ENCODE data around the gene PRSS50. TPM values are rescaled to one million over a fixed set of nuclear protein-coding genes. Genes with fewer than 3 reads are reported as not detected.
"Not testable (repeated sequence)": the region's sequence is repeated elsewhere in the genome, so short reads cannot be mapped to it uniquely, and the experiment has no call there.

PRSS50 gene
- total RNA-seq, 2 experiments from 2014 or later = not detected

- Mint-ChIP-seq H3K36me3 (ENCODE audit: low read depth) (no peaks in the 10 kb centered on the region), H3K27me3 (peaks cover 1% of the 10 kb centered on the region), H3K9me3 (ENCODE audit: low read depth) (no peaks in the 10 kb centered on the region), H3K4me3 (no peak overlapping the region), H3K4me1 (peaks cover 6% of the 10 kb centered on the region), H3K27ac (no peak overlapping the region)
- ChIA-PET CTCF (interaction anchor here (0.6 to 3.4 kb wide), 8 partner anchors 76 to 504 kb away, joined by 3 to 13 read pairs (median 4); no protein-coding TSS in a partner anchor), POLR2A (no interaction called here)
- intact Hi-C loops (cut with DNase I, micrococcal nuclease) = loop anchor here (1.0 to 10.0 kb wide), 4 partner anchors 139 to 203 kb away; no protein-coding TSS in a partner anchor
- DNase-seq = peak; percentile 2
- no peak for ATAC-seq
Measured at GRCh38 chr3:46705751-46706552, 11.7 kb downstream of the PRSS50 start.

- ATAC-seq = peak; percentile 81
- intact Hi-C loops (cut with DNase I, micrococcal nuclease) = loop anchor here (1.0 to 10.0 kb wide), 4 partner anchors 140 to 204 kb away; no protein-coding TSS in a partner anchor
- no peaks in the 10 kb centered on the region for H3K36me3 Mint-ChIP-seq (ENCODE audit: low read depth)
- peaks cover 8% of the 10 kb centered on the region for H3K4me1 Mint-ChIP-seq
- H3K27me3 Mint-ChIP-seq = peaks cover 1% of the 10 kb centered on the region
- ChIA-PET CTCF (interaction anchor here (0.9 to 1.2 kb wide), 5 partner anchors 75 to 190 kb away, joined by 3 to 5 read pairs (median 4); no protein-coding TSS in a partner anchor), POLR2A (no interaction called here)
- no peak overlapping the region for H3K27ac Mint-ChIP-seq
- H3K4me3 Mint-ChIP-seq = no peak overlapping the region
- peak; percentile 80 for DNase-seq
- no peaks in the 10 kb centered on the region for H3K9me3 Mint-ChIP-seq (ENCODE audit: low read depth)
Measured at GRCh38 chr3:46705022-46705530, 12.6 kb downstream of the PRSS50 start.

DNA sequence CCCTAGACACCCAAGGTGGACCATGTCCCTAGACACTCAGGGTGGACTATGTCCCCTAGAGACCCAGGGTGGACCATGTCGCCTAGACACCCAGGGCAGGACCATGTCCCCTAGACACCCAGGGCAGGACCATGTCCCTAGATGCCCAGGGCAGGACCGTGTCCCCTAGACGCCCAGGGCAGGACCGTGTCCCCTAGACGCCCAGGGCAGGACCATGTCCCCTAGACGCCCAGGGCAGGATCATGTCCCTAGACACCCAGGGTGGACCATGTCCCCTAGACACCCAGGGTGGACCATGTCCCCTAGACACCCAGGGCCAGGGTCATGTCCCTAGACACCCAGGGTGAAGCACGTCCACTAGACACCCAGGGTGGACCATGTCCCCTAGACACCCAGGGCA is 13.3 kb downstream of the PRSS50 start:
- intact Hi-C loops (cut with DNase I, micrococcal nuclease) = loop anchor here (2.0 to 10.0 kb wide), 2 partner anchors 140 to 142 kb away; no protein-coding TSS in a partner anchor
- H3K4me3 Mint-ChIP-seq = not testable (repeated sequence)

DNA sequence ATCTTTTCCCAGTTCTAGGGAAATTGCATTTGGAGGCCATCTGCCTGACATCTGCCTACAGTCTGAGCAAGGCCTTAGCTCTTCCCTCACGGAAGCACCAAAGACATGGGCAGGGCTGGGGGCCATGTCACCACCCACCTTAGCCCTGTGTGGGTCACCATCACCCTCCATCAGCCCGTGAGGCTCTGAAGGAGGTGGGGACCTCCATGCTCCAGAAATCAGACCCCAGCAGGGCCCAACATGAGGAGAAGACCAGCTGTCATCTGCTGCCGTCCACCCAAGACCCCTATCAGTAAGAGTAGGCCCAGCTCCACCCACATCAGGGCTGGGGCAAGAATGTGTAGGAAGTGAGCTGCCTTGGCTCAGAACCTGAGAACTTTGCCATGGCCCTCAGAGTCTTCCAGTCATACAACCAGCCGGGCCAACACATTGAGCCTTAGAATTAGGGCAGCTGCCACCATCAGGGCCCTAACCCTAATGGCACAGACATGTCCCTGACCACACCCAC is 14.6 kb downstream of the PRSS50 start:
- H3K9me3 Mint-ChIP-seq (ENCODE audit: low read depth) = no peaks in the 10 kb centered on the region
- no peak for DNase-seq
- peaks cover 1% of the 10 kb centered on the region for H3K27me3 Mint-ChIP-seq
- no peaks in the 10 kb centered on the region for H3K36me3 Mint-ChIP-seq (ENCODE audit: low read depth)
- intact Hi-C loops (cut with DNase I, micrococcal nuclease) = loop anchor here in 1 of 2 experiments (10.0 kb wide), 1 partner anchor 142 kb away; no protein-coding TSS in a partner anchor
- H3K4me3 Mint-ChIP-seq = no peak overlapping the region
- ChIA-PET POLR2A (no interaction called here), CTCF (interaction anchor here (0.6 to 2.3 kb wide), 10 partner anchors 15 to 289 kb away, joined by 3 to 12 read pairs (median 3); no protein-coding TSS in a partner anchor)
- no peak for ATAC-seq
- peaks cover 14% of the 10 kb centered on the region for H3K4me1 Mint-ChIP-seq
- H3K27ac Mint-ChIP-seq = no peak overlapping the region

More for the DNA sequence above, 13.3 kb downstream of the PRSS50 start:
- H3K4me1 Mint-ChIP-seq = peaks cover 11% of the 10 kb centered on the region
- H3K27me3 Mint-ChIP-seq; H3K27ac Mint-ChIP-seq; POLR2A ChIA-PET; H3K36me3 Mint-ChIP-seq (ENCODE audit: low read depth); ATAC-seq; H3K9me3 Mint-ChIP-seq (ENCODE audit: low read depth); DNase-seq: not testable (repeated sequence)
- CTCF ChIA-PET = interaction anchor here (1.0 kb wide), 1 partner anchor 10 kb away, joined by 3 read pairs; no protein-coding TSS in a partner anchor

DNA sequence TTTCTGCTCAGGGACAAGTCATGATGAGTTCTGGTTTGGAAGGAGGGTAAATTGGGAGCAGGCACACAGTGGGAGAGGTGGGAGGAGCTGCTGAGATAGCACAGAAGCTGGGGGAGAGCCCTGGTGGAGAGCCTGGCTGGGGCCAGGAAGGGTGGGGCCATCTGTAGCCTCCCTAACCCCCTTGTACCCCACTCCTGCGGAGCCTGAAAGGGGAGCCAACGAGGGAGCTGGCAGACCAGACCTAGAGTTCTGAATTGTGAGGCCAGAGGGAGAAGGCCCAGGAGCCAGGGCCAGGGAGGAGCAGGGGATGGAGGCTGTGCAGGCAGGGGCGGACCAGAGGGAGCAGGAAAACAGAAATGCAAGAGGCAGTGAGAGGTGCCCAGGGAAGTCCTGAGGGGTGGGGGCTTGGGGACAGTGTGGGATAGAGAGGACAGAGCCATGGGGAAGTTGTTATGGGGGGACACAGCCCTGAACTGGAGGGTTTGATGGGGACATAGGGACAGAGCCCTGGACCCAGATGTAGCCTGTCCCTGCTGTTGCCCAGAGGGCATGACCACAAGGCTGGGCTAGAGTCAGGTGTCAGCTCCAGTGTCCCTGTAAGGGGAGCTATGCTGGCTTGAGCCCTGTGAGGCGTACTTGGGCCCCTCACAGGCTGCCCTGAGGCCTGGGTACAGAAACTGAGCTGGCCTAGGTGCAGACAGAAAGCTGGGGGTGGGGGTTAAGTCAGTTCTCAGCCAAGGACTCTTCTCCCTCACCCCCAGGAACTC is 15.2 kb downstream of the PRSS50 start:
- intact Hi-C loops (cut with DNase I, micrococcal nuclease) = loop anchor here in 1 of 2 experiments (10.0 kb wide), 1 partner anchor 142 kb away; no protein-coding TSS in a partner anchor
- DNase-seq (no peak), ATAC-seq (no peak)
- no peak overlapping the region for H3K27ac Mint-ChIP-seq
- H3K4me3 Mint-ChIP-seq = no peak overlapping the region
- ChIA-PET CTCF (interaction anchor here (0.8 to 2.3 kb wide), 7 partner anchors 16 to 207 kb away, joined by 3 to 12 read pairs (median 3); no protein-coding TSS in a partner anchor), POLR2A (no interaction called here)
- no peaks in the 10 kb centered on the region for H3K9me3 Mint-ChIP-seq (ENCODE audit: low read depth)
- peaks cover 1% of the 10 kb centered on the region for H3K27me3 Mint-ChIP-seq
- peaks cover 16% of the 10 kb centered on the region for H3K4me1 Mint-ChIP-seq
- no peaks in the 10 kb centered on the region for H3K36me3 Mint-ChIP-seq (ENCODE audit: low read depth)

GRCh38 chr3:46701181-46701939 is 16.3 kb downstream of the PRSS50 start, which contains the start of gene TMIE:
Gene TMIE (plus strand): TSS chr3:46701392. CDS start chr3:46701488, 96 bp downstream.
- H3K27me3 Mint-ChIP-seq = peaks cover 1% of the 10 kb centered on the region
- ATAC-seq (no peak), DNase-seq (peak; percentile 24)
- H3K9me3 Mint-ChIP-seq (ENCODE audit: low read depth) = no peaks in the 10 kb centered on the region
- H3K36me3 Mint-ChIP-seq (ENCODE audit: low read depth) = no peaks in the 10 kb centered on the region
- ChIA-PET POLR2A (no interaction called here), CTCF (interaction anchor here (2.3 kb wide), 1 partner anchor 208 kb away, joined by 12 read pairs; no protein-coding TSS in a partner anchor)
- no peak within 1 kb of the TSS for H3K4me3 Mint-ChIP-seq
- intact Hi-C loops (cut with DNase I, micrococcal nuclease) = loop anchor here in 1 of 2 experiments (10.0 kb wide), 1 partner anchor 143 kb away; no protein-coding TSS in a partner anchor
- peaks cover 18% of the 10 kb centered on the region for H3K4me1 Mint-ChIP-seq
- no peak within 1 kb of the TSS for H3K27ac Mint-ChIP-seq

DNA sequence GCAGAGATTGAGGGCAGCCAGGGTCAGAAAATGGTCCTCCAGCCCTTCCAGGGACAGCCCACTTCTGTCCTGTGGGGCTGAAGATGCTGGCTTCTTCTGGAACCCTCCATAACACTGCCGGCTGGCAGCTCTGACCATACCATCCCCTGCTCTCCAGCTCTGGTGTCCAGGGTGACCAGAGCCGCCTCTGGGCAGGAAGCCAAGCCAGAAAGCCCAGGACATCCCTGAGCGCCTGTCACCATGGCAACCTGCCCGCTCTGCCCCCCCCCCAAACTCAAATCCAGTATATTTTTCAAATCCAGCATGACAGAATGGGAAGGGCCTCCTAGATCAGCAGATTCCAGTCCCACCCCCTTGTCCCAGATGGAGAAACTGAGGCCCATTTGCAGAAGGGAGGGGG is 16.9 kb downstream of the PRSS50 start:
- DNase-seq (no peak), ATAC-seq (no peak)
- Mint-ChIP-seq H3K9me3 (ENCODE audit: low read depth) (no peaks in the 10 kb centered on the region), H3K27me3 (peaks cover 1% of the 10 kb centered on the region), H3K4me1 (peaks cover 23% of the 10 kb centered on the region), H3K36me3 (ENCODE audit: low read depth) (no peaks in the 10 kb centered on the region), H3K4me3 (no peak overlapping the region), H3K27ac (no peak overlapping the region)
- intact Hi-C loops (cut with DNase I, micrococcal nuclease) = loop anchor here in 1 of 2 experiments (10.0 kb wide), 1 partner anchor 144 kb away; no protein-coding TSS in a partner anchor
- ChIA-PET POLR2A (no interaction called here), CTCF (no interaction called here)

- POLR2A ChIA-PET = no interaction called here
- intact Hi-C loops (cut with DNase I, micrococcal nuclease) = loop anchor here in 1 of 2 experiments (10.0 kb wide), 1 partner anchor 145 kb away; no protein-coding TSS in a partner anchor
- peaks cover 1% of the 10 kb centered on the region for H3K27me3 Mint-ChIP-seq
- H3K9me3 Mint-ChIP-seq (ENCODE audit: low read depth) = no peaks in the 10 kb centered on the region
- CTCF ChIA-PET = no interaction called here
- ATAC-seq (no peak), DNase-seq (no peak)
- no peak overlapping the region for H3K27ac Mint-ChIP-seq
- H3K4me3 Mint-ChIP-seq = no peak overlapping the region
- peaks cover 32% of the 10 kb centered on the region for H3K4me1 Mint-ChIP-seq
- no peaks in the 10 kb centered on the region for H3K36me3 Mint-ChIP-seq (ENCODE audit: low read depth)
Measured at GRCh38 chr3:46699676-46700523, 17.8 kb downstream of the PRSS50 start.

GRCh38 chr3:46695962-46696894 is 21.4 kb downstream of the PRSS50 start:
- no peaks in the 10 kb centered on the region for H3K36me3 Mint-ChIP-seq (ENCODE audit: low read depth)
- ChIA-PET CTCF (interaction anchor here (0.7 to 1.4 kb wide), 5 partner anchors 14 to 213 kb away, joined by 3 to 8 read pairs (median 3); no protein-coding TSS in a partner anchor), POLR2A (interaction anchor here (0.6 kb wide), 1 partner anchor 68 kb away, joined by 3 read pairs; no protein-coding TSS in a partner anchor)
- no peak for ATAC-seq
- no peaks in the 10 kb centered on the region for H3K27me3 Mint-ChIP-seq
- intact Hi-C loops (cut with DNase I, micrococcal nuclease) = no loop called here
- DNase-seq = peak; percentile 32
- H3K4me1 Mint-ChIP-seq = peaks cover 52% of the 10 kb centered on the region
- no peaks in the 10 kb centered on the region for H3K9me3 Mint-ChIP-seq (ENCODE audit: low read depth)
- peak overlapping the region; percentile 90 for H3K27ac Mint-ChIP-seq
- H3K4me3 Mint-ChIP-seq = peak overlapping the region; percentile 73

Measured in activated CD4-positive, alpha-beta T cell treated with anti-CD3 and anti-CD28 coated beads for 36 hours (primary cell).